GM06990 (cell line): Measurements from ENCODE around the gene ASB16.
A peak's percentile ranks its signal among the peaks of the same experiment; 100 is the strongest.

Experiments used
- DNase-seq: peaks from one replicate; pipeline ENCODE4 v3.0.0-alpha.2; 2011; ENCODE audit not compliant: insufficient read length; ENCODE audit errors: extremely low read depth
- H3K27me3 ChIP-seq: replicated peaks from 2 replicates; pipeline ENCODE4 v1.6.0; 2011; ENCODE audit warnings: low read length; ENCODE audit not compliant: control insufficient read depth, insufficient read depth
- H3K36me3 ChIP-seq: 2 replicates; pipeline ENCODE4 v1.5.1; 2011; ENCODE audit warnings: low read length; ENCODE audit not compliant: control insufficient read depth, insufficient read depth
- H3K4me3 ChIP-seq: replicated peaks from 2 replicates; pipeline ENCODE4 v1.5.1; 2011; ENCODE audit warnings: low read depth, mild to moderate bottlenecking, control low read depth, low read length
- CTCF ChIP-seq: IDR thresholded peaks from 2 replicates; pipeline ENCODE4 v1.5.1; 2011; ENCODE audit warnings: low read length, control low read depth, mild to moderate bottlenecking, inconsistent platforms; ENCODE audit not compliant: insufficient read depth, poor library complexity, severe bottlenecking

Gene ASB16

GRCh38 chr17:44197980-44198720 lies 27.6 kb downstream of the ASB16 start:
- Histone ChIP-seq H3K27me3 (no peaks in the 10 kb centered on the region), H3K36me3 (peaks cover 28% of the 10 kb centered on the region), H3K4me3 (peak overlapping the region; percentile 90)
- peak; percentile 16 for TF ChIP-seq CTCF
- no peak for DNase-seq

- Histone ChIP-seq H3K36me3 (peaks cover 22% of the 10 kb centered on the region), H3K4me3 (peak overlapping the region; percentile 90), H3K27me3 (no peaks in the 10 kb centered on the region)
- no peak for TF ChIP-seq CTCF
- DNase-seq = peak; percentile 70
Measured at GRCh38 chr17:44198721-44199552, 28.4 kb downstream of the ASB16 start.

- Histone ChIP-seq H3K27me3 (no peaks in the 10 kb centered on the region), H3K4me3 (peak within 1 kb of the TSS; percentile 90), H3K36me3 (peaks cover 14% of the 10 kb centered on the region)
- peak; percentile 99 for DNase-seq
- no peak for TF ChIP-seq CTCF
Measured at GRCh38 chr17:44199553-44200477, 29.3 kb downstream of the ASB16 start, which contains the start of gene ATXN7L3. Gene ATXN7L3 (minus strand): TSS chr17:44199884. CDS start chr17:44198070, 1,814 bp downstream.

GRCh38 chr17:44200478-44201155 lies 30.1 kb downstream of the ASB16 start:
- Histone ChIP-seq H3K27me3 (no peaks in the 10 kb centered on the region), H3K4me3 (peak overlapping the region; percentile 81), H3K36me3 (peaks cover 7% of the 10 kb centered on the region)
- no peak for DNase-seq
- no peak for TF ChIP-seq CTCF

GRCh38 chr17:44202756-44203155 lies 32.3 kb downstream of the ASB16 start:
- TF ChIP-seq CTCF = no peak
- no peak overlapping the region for H3K4me3 ChIP-seq
- H3K27me3 ChIP-seq = no peaks in the 10 kb centered on the region
- peaks cover 16% of the 10 kb centered on the region for H3K36me3 ChIP-seq
- no peak for DNase-seq
